KMS-11 (cell line): ENCODE results near the gene IGHMBP2.

Experiments used
- H2AFZ ChIP-seq: fragments of 200-600 bp; sonication (generic); 2 replicates; pipeline ENCODE4 v1.6.1; 2016; ENCODE audit warnings: antibody characterized with exemption, mixed run types, low read depth
- H3K27ac ChIP-seq: fragments of 200-600 bp; sonication (generic); 2 replicates; pipeline ENCODE4 v1.6.1; 2016; ENCODE audit warnings: mild to moderate bottlenecking, mixed run types
- H3K27me3 ChIP-seq: fragments of 200-600 bp; sonication (generic); 2 replicates; pipeline ENCODE4 v1.6.1; 2017; ENCODE audit warnings: mild to moderate bottlenecking, low read depth, mixed run types, moderate library complexity; ENCODE audit not compliant: insufficient read depth
- H3K36me3 ChIP-seq: fragments of 200-600 bp; sonication (generic); 2 replicates; pipeline ENCODE4 v1.6.1; 2017; ENCODE audit warnings: mild to moderate bottlenecking, mixed run types; ENCODE audit not compliant: insufficient read depth
- H3K4me1 ChIP-seq: fragments of 200-600 bp; sonication (generic); 2 replicates; pipeline ENCODE4 v1.6.1; 2016; ENCODE audit warnings: mild to moderate bottlenecking, low read depth, mixed run types; ENCODE audit not compliant: poor library complexity, severe bottlenecking
- H3K4me2 ChIP-seq: fragments of 200-600 bp; sonication (generic); 2 replicates; pipeline ENCODE4 v1.7.0; 2016; ENCODE audit warnings: mild to moderate bottlenecking, mixed run types
- H3K4me3 ChIP-seq: fragments of 200-600 bp; sonication (generic); IDR thresholded peaks from 2 replicates; pipeline ENCODE4 v1.6.1; 2017; ENCODE audit warnings: low read depth, low read length, mixed read lengths; ENCODE audit not compliant: insufficient read depth
- H3K79me2 ChIP-seq: fragments of 200-600 bp; sonication (generic); 2 replicates; pipeline ENCODE4 v1.6.1; 2016; ENCODE audit warnings: low read depth, mixed run types; ENCODE audit not compliant: insufficient read depth
- H3K9ac ChIP-seq: fragments of 200-600 bp; sonication (generic); 2 replicates; pipeline ENCODE4 v1.6.1; 2016; ENCODE audit warnings: mild to moderate bottlenecking, mixed run types
- H4K20me1 ChIP-seq: fragments of 200-600 bp; sonication (generic); 2 replicates; pipeline ENCODE4 v1.6.1; 2016; ENCODE audit warnings: mild to moderate bottlenecking, mixed run types; ENCODE audit not compliant: insufficient read depth
- TF ChIP-seq, protein P1 (sequence below): fragments of 200-600 bp; sonication (generic); conservative IDR thresholded peaks from 2 replicates; pipeline ENCODE4 v1.6.1; 2017; ENCODE audit warnings: low read depth, mild to moderate bottlenecking, antibody characterized with exemption, low read length, moderate library complexity, mixed read lengths

The IGHMBP2 gene

DNA sequence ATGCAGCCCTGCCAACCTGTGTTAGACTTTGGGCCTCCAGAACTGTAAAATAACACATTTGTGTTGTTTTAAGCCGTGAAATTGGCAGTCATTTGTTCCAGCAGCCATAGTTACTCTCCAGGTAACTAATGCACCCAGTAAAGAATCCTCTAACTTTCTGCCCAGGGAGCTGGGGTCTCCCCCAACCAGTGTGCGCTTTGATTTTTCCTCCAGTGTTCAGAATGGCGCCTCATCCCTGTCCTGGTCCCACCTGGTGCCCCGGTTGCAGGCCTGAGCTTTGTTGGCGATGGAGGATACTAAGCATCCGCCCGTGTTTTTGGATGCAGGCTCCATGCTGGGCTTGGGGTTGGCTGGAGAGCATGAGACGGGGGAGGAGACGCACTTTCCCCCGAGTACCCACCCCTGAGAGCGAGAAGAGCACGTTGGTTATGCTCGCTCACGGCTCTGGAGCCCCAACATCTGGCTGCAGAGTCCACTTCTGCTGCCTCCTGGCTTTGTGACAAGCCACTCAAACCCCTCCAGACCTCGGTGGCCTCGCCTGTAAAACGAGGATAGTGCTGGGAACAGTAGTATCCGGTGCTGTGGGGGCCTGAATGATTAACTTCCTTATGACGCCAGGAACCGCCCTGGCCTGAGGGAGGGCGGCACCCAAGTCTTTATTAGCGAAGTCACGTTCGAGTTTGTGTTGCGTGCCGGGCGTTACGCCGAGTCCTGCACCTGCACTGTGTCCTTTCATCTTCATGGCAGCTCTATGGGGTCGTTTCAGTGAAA, 51.3 kb downstream of the IGHMBP2 start:
- no peak overlapping the region for H2AFZ ChIP-seq
- TF ChIP-seq, protein P1, sequence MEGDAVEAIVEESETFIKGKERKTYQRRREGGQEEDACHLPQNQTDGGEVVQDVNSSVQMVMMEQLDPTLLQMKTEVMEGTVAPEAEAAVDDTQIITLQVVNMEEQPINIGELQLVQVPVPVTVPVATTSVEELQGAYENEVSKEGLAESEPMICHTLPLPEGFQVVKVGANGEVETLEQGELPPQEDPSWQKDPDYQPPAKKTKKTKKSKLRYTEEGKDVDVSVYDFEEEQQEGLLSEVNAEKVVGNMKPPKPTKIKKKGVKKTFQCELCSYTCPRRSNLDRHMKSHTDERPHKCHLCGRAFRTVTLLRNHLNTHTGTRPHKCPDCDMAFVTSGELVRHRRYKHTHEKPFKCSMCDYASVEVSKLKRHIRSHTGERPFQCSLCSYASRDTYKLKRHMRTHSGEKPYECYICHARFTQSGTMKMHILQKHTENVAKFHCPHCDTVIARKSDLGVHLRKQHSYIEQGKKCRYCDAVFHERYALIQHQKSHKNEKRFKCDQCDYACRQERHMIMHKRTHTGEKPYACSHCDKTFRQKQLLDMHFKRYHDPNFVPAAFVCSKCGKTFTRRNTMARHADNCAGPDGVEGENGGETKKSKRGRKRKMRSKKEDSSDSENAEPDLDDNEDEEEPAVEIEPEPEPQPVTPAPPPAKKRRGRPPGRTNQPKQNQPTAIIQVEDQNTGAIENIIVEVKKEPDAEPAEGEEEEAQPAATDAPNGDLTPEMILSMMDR, result no peak
- H3K27ac ChIP-seq, result no peak overlapping the region
- no peaks in the 10 kb centered on the region for H3K4me1 ChIP-seq
- H4K20me1 ChIP-seq, result no peaks in the 10 kb centered on the region
- H3K9ac ChIP-seq, result no peak overlapping the region
- H3K4me2 ChIP-seq, result no peak overlapping the region
- H3K4me3 ChIP-seq, result no peak overlapping the region
- H3K36me3 ChIP-seq, result no peaks in the 10 kb centered on the region
- no peaks in the 10 kb centered on the region for H3K79me2 ChIP-seq
- H3K27me3 ChIP-seq, result no peaks in the 10 kb centered on the region

DNA sequence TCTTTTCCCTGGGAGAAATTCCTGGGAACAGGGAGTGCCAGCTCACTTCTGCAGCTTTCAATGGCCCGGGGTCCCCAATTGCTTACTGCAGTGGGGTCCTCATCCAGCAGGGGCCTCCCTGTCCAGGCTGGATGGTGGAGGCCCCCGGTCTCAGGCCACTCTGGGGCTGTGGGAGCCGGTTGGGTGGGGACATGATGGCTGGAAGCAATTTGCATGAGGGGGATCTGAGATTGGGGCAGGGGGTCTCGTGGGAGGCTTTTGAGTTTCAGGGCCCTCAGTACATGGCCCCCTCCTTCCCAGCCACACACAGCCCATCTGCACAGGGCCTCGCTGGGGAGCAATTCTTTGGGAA, 51.9 kb downstream of the IGHMBP2 start:
- Histone ChIP-seq H3K36me3 (no peaks in the 10 kb centered on the region), H3K4me1 (no peaks in the 10 kb centered on the region), H3K27ac (no peak overlapping the region), H3K4me2 (no peak overlapping the region), H3K9ac (no peak overlapping the region), H2AFZ (no peak overlapping the region), H4K20me1 (no peaks in the 10 kb centered on the region), H3K79me2 (no peaks in the 10 kb centered on the region), H3K27me3 (no peaks in the 10 kb centered on the region), H3K4me3 (no peak overlapping the region)
- TF ChIP-seq, protein P1, result no peak

DNA sequence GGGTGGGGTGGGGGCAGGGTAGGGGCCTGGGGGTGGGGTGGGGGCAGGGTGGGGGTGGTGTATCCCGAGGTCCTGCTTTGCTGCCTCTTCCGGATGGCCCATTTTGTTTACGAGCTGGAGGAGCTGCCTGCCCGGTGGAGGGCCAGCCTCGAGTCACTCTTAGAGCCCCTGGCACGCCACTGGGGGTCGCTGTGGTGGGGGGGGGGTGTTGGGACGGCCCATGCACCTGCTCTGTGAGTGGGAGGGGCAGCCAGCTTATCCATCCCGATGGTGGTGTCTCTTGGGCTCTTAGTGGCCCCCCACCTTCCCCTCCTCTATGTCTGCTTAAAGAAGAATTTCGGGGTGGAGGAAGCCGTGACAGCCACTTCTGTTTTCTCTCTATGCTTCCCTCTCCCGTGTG, 52.5 kb downstream of the IGHMBP2 start:
- TF ChIP-seq, protein P1, result no peak
- no peak overlapping the region for H3K27ac ChIP-seq
- H3K4me3 ChIP-seq, result no peak overlapping the region
- H2AFZ ChIP-seq, result no peak overlapping the region
- H3K4me2 ChIP-seq, result no peak overlapping the region
- no peaks in the 10 kb centered on the region for H3K79me2 ChIP-seq
- no peaks in the 10 kb centered on the region for H3K4me1 ChIP-seq
- H3K36me3 ChIP-seq, result no peaks in the 10 kb centered on the region
- H3K27me3 ChIP-seq, result no peaks in the 10 kb centered on the region
- H4K20me1 ChIP-seq, result no peaks in the 10 kb centered on the region
- H3K9ac ChIP-seq, result no peak overlapping the region

DNA sequence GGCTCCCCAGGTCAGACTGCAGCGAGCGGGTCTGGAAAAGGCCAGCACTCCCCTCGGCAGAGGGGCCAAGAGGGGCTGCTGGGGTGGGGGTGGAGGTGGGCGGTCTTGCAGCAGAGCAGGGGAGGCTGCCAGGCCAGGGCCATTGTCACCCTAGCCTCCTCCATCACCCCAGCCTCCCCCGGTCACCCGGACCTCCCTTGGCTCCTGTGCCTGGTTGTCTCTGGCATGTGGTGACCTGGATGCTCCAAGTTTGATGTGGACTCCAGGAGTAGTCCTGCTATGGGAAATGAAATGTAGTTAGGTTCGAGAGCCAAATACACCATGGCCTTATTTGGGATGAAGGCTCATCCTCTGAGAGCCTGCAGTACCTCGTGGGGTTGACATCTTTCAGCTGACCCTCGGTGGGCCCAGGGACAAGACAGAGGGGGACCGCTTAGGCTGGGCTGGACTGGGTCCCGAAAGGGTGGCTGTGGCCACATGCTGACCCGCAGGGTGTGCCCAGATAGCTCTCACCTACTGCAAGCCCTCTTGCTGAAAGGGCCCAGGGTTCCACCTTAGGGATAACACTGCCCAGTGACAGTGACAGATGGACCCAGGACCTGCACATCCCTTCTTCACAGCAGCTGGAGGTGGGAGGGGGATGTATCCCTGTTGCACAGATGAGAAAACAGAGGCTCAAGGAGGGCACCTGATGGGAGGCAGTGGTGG, 53.0 kb downstream of the IGHMBP2 start:
- no peak overlapping the region for H3K4me2 ChIP-seq
- H3K4me3 ChIP-seq, result no peak overlapping the region
- no peak overlapping the region for H3K9ac ChIP-seq
- no peak overlapping the region for H3K27ac ChIP-seq
- H2AFZ ChIP-seq, result no peak overlapping the region
- no peaks in the 10 kb centered on the region for H3K36me3 ChIP-seq
- no peaks in the 10 kb centered on the region for H3K4me1 ChIP-seq
- no peaks in the 10 kb centered on the region for H3K79me2 ChIP-seq
- TF ChIP-seq, protein P1, result no peak
- no peaks in the 10 kb centered on the region for H3K27me3 ChIP-seq
- H4K20me1 ChIP-seq, result no peaks in the 10 kb centered on the region
